Smooth muscle cell (in vitro differentiated cells): ENCODE data around the gene CTIF. TPM values are rescaled to one million over a fixed set of nuclear protein-coding genes. Genes with fewer than 3 reads are reported as not detected.
A peak's percentile ranks its signal among the peaks of the same experiment; 100 is the strongest.

Source experiments
- DNase-seq: peaks from one replicate; lab custom pipeline; 2025; ENCODE audit not compliant: unreplicated experiment; lab: John Stamatoyannopoulos, UW
- H2AFZ ChIP-seq: fragments of 200-600 bp; sonication (generic); 2 replicates; pipeline ENCODE4 v1.6.0; 2016; ENCODE audit warnings: antibody characterized with exemption, low read depth, mild to moderate bottlenecking
- H3F3A ChIP-seq: fragments of 200-600 bp; sonication (generic); 2 replicates; pipeline ENCODE4 v1.6.0; 2017; ENCODE audit warnings: antibody characterized with exemption, low read depth
- H3K27ac ChIP-seq: fragments of 200-600 bp; sonication (generic); 2 replicates; pipeline ENCODE4 v1.5.1; 2016; ENCODE audit warnings: low read depth, mild to moderate bottlenecking
- H3K27me3 ChIP-seq: fragments of 200-600 bp; sonication (generic); 2 replicates; pipeline ENCODE4 v1.6.1; 2016; ENCODE audit warnings: low read depth, mild to moderate bottlenecking
- H3K36me3 ChIP-seq: fragments of 200-600 bp; sonication (generic); 2 replicates; pipeline ENCODE4 v1.5.1; 2016; ENCODE audit warnings: low read depth
- H3K4me1 ChIP-seq: fragments of 200-600 bp; sonication (generic); 2 replicates; pipeline ENCODE4 v1.5.1; 2016; ENCODE audit warnings: low read depth
- H3K4me2 ChIP-seq: fragments of 200-600 bp; sonication (generic); 2 replicates; pipeline ENCODE4 v1.6.0; 2016; ENCODE audit warnings: mild to moderate bottlenecking
- H3K4me3 ChIP-seq: fragments of 200-600 bp; sonication (generic); 2 replicates; pipeline ENCODE4 v1.5.1; 2016; ENCODE audit warnings: mild to moderate bottlenecking
- H3K79me2 ChIP-seq: fragments of 200-600 bp; sonication (generic); 2 replicates; pipeline ENCODE4 v1.6.0; 2016; ENCODE audit warnings: low read depth, mild to moderate bottlenecking
- H3K9ac ChIP-seq: fragments of 200-600 bp; sonication (generic); 2 replicates; pipeline ENCODE4 v1.6.0; 2016; ENCODE audit warnings: low read depth
- H3K9me3 ChIP-seq: fragments of 200-600 bp; sonication (generic); replicated peaks from 2 replicates; pipeline ENCODE4 v1.5.1; 2016; ENCODE audit warnings: low read depth
- H4K20me1 ChIP-seq: fragments of 200-600 bp; sonication (generic); 2 replicates; pipeline ENCODE4 v1.6.0; 2016; ENCODE audit warnings: low read depth
- WGBS: methylation state at CpG from one replicate; pipeline ENCODE4 v1.1.7; 2016; ENCODE audit warnings: low lambda C conversion rate; 5-methylcytosine and 5-hydroxymethylcytosine counted together
- polyA plus RNA-seq: library from polyadenylated mRNA; unstranded; fragments of >200 nt; fragmentation: Nextera tagmentation; extraction: Ambion mirVana; gene quantifications from 2 replicates; pipeline ENCODE4 v1.2.1, GENCODE V29; 2016
- total RNA-seq: library from RNA; depleted of rRNA; stranded (reverse); fragments of >200 nt; gene quantifications from 2 replicates; pipeline ENCODE4 v1.2.3, GENCODE V29; 2014
- TF ChIP-seq, protein P1 (sequence below): fragments of 200-600 bp; sonication (generic); IDR thresholded peaks from 2 replicates; pipeline ENCODE4 v1.5.1; 2017; ENCODE audit warnings: borderline replicate concordance, mild to moderate bottlenecking, antibody characterized with exemption; ENCODE audit not compliant: insufficient read depth, poor library complexity, severe bottlenecking

CTIF gene
- 25.3 and 26.0 TPM in 2 replicates for total RNA-seq
- polyA plus RNA-seq, result 22.2 and 30.9 TPM in 2 replicates

DNA sequence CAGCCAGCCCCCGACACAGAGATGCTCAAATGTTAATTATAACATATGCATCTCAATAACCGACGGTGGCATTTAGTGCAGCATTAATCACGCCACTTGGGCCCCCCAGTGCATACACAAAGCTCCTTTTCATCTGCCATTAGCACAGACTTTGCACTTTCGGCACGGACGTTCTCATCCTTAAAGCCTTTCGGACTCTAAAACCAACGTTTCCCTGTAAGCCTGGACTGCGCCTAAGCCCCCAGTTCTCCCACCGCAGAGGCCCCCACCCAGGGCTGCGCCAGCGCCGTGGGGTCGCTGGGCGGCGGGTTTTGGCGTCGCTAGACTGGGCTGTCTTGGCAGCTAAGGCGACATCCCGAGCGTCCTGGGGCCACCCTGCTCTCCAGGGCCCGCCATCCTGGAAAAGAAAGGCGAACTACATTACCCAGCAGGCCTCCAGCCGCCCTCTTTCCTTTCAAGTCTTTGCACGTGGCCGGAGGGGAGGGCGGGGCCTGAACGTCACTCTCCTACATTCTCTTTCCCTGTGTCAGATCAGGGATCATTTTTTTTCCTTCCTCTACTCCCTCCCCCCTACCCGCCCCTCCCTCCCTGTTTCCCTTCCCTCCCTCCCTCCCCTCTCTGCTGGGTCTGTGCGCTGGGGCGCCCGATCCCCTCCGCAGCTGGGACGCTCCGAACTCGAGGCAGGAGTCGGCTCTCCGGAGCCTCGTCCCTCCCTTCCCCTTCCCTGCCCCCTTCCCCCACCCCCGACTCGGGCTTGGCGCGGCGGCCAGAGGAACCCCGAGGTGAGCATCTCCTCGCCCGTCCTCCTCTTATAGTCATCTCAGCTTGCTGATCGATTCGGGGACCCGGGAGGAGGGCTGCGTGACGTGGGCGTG lies at the start of gene CTIF:
TSS of gene CTIF (plus strand) at position 501 of the 875 bp plus-strand sequence. CDS start 80,535 bp downstream, outside the sequence.
- TF ChIP-seq, protein P1, sequence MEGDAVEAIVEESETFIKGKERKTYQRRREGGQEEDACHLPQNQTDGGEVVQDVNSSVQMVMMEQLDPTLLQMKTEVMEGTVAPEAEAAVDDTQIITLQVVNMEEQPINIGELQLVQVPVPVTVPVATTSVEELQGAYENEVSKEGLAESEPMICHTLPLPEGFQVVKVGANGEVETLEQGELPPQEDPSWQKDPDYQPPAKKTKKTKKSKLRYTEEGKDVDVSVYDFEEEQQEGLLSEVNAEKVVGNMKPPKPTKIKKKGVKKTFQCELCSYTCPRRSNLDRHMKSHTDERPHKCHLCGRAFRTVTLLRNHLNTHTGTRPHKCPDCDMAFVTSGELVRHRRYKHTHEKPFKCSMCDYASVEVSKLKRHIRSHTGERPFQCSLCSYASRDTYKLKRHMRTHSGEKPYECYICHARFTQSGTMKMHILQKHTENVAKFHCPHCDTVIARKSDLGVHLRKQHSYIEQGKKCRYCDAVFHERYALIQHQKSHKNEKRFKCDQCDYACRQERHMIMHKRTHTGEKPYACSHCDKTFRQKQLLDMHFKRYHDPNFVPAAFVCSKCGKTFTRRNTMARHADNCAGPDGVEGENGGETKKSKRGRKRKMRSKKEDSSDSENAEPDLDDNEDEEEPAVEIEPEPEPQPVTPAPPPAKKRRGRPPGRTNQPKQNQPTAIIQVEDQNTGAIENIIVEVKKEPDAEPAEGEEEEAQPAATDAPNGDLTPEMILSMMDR, result no peak
- peaks cover 30% of the 10 kb centered on the region for H4K20me1 ChIP-seq
- peaks cover 18% of the 10 kb centered on the region for H3K4me1 ChIP-seq
- H3K4me3 ChIP-seq, result peak within 1 kb of the TSS; percentile 72
- no peaks in the 10 kb centered on the region for H3K36me3 ChIP-seq
- peak within 1 kb of the TSS; percentile 81 for H2AFZ ChIP-seq
- no peaks in the 10 kb centered on the region for H3K9me3 ChIP-seq
- peak within 1 kb of the TSS; percentile 92 for H3K27ac ChIP-seq
- H3K4me2 ChIP-seq, result peak within 1 kb of the TSS; percentile 97
- DNase-seq, result peak; percentile 82
- peak within 1 kb of the TSS; percentile 84 for H3K9ac ChIP-seq
- peaks cover 6% of the 10 kb centered on the region for H3F3A ChIP-seq
- H3K27me3 ChIP-seq, result no peaks in the 10 kb centered on the region
- 3% methylated on average over 31 of the region's 54 CpGs for WGBS
- H3K79me2 ChIP-seq, result peaks cover 24% of the 10 kb centered on the region

DNA sequence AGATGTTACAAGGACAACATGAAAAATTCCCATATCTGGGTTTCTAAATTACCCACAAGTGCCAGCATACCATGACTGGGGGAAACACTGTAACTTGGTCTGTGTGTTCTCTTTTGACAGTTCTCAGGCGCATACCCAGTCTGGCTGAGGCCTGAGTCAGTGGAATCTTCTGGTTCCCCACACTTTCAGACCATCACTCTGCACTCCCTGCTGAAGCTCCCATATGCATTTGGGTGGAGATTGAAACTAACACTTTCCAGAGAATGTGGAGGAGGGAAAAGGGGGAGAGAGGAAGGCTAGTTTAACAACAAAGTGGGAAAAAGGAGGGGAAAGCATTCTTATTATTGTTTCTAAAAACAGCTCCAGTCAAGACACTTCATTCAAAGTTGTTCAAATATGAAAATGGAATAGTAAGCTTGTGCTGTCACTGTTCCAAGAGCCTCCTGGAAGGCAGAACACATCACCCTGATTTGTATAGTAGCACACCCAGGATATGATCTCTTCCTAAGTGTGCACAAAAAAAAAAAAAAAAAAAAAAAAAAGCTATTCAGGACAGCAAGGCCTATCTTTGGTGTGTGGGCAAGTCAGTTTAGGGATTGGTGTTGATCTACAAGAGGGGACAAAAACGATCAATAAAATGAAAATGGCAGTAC lies 48.1 kb upstream of the CTIF start:
- Histone ChIP-seq H3K36me3 (no peaks in the 10 kb centered on the region), H3K9me3 (no peaks in the 10 kb centered on the region), H3F3A (peaks cover 18% of the 10 kb centered on the region), H4K20me1 (no peaks in the 10 kb centered on the region), H3K79me2 (no peaks in the 10 kb centered on the region), H3K4me2 (no peak overlapping the region), H3K4me1 (peaks cover 4% of the 10 kb centered on the region), H2AFZ (no peak overlapping the region), H3K27ac (peak overlapping the region; percentile 52), H3K9ac (no peak overlapping the region), H3K4me3 (no peak overlapping the region), H3K27me3 (no peaks in the 10 kb centered on the region)
- DNase-seq, result no peak
- 38% methylated on average over 2 of the region's 2 CpGs for WGBS
- TF ChIP-seq, protein P1, result no peak

DNA sequence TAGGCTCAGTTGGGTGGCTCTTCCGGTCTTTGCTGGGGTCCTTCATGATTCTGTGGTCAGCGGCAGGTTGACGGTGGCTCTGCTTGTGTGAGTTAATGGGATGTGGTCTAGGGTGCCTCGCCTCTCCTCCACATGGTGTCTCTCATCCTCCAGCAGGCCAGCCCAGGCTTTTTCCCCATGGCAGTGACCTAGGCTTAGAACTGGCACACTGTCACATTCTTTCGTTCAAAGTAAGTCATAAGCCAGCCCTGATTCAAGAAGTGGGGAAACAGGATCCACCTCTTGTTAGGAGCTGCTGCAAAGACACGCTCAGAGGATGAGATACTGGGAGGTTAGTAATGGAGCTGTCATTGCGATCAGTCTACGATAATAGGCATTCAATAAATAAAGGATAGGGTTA lies 46.0 kb upstream of the CTIF start:
- no peak for DNase-seq
- 89% methylated on average over 8 of the region's 8 CpGs for WGBS
- Histone ChIP-seq H3K27ac (no peak overlapping the region), H3K4me2 (no peak overlapping the region), H3K36me3 (no peaks in the 10 kb centered on the region), H3K79me2 (no peaks in the 10 kb centered on the region), H3K4me1 (no peaks in the 10 kb centered on the region), H3K9me3 (no peaks in the 10 kb centered on the region), H3K27me3 (no peaks in the 10 kb centered on the region), H3F3A (peaks cover 3% of the 10 kb centered on the region), H4K20me1 (no peaks in the 10 kb centered on the region), H2AFZ (no peak overlapping the region), H3K9ac (no peak overlapping the region), H3K4me3 (no peak overlapping the region)
- TF ChIP-seq, protein P1, result no peak
